Right lobe of liver (tissue), 6 donors: Measurements from ENCODE around the gene RNF212. TPM values are rescaled to one million over a fixed set of nuclear protein-coding genes. Genes with fewer than 3 reads are reported as not detected.
A peak's percentile ranks its signal among the peaks of the same experiment; 100 is the strongest.

Experiments used
- ATAC-seq, 4 donors: fragments of 200-7000 bp; cut with Tn5 transposase; one replicate each; pipeline ENCODE4 v1.9.1; 2020; ENCODE audit warnings: mild to moderate bottlenecking in 4 of 4, moderate library complexity in 4 of 4
- DNase-seq, 3 donors: peaks; one replicate each; pipeline ENCODE4 v3.0.0-alpha.2; 2020
- H3K27ac ChIP-seq, 3 donors: fragments of 200-600 bp; one replicate each; pipeline ENCODE4 v1.8.0; 2022
- H3K27me3 ChIP-seq, 2 donors: fragments of 200-600 bp; one replicate each; pipeline ENCODE4 v1.8.0; 2022
- H3K36me3 ChIP-seq, 4 donors: fragments of 200-600 bp; sonication (generic) in 1 of 4; one replicate each; pipeline versions ENCODE4 v1.5.1 to v1.8.0; 2017 to 2022; ENCODE audit warnings: control low read depth in 1 of 4
- H3K4me1 ChIP-seq, 4 donors: fragments of 200-600 bp; sonication (generic) in 1 of 4; one replicate each; pipeline versions ENCODE4 v1.5.1 to v1.8.0; 2017 to 2022; ENCODE audit warnings: control low read depth in 1 of 4
- H3K4me3 ChIP-seq, 3 donors: fragments of 200-600 bp; one replicate each; pipeline ENCODE4 v1.8.0; 2022
- H3K9me3 ChIP-seq, 4 donors: fragments of 200-600 bp; sonication (generic) in 1 of 4; one replicate each; pipeline versions ENCODE4 v1.5.1 to v1.8.0; 2017 to 2022; ENCODE audit warnings: control low read depth in 1 of 4
- POLR2A ChIP-seq: fragments of 450-650 bp; IDR thresholded peaks from one replicate; pipeline ENCODE4 v1.6.1; 2017; ENCODE audit warnings: antibody characterized with exemption, mild to moderate bottlenecking
- WGBS: methylation state at CpG from one replicate; pipeline ENCODE4 v1.1.6; 2018; ENCODE audit warnings: low coverage, low lambda C conversion rate; ENCODE audit not compliant: insufficient coverage; ENCODE audit errors: missing lambda C conversion rate; 5-methylcytosine and 5-hydroxymethylcytosine counted together
- intact Hi-C, 2 donors: fragments of 100-400 bp; cut with DNase I; formaldehyde crosslinking; loops; one replicate each; pipeline versions ENCODE4 v1.11.2 to v1.14.1; 2022
- total RNA-seq, 6 experiments: library from RNA; depleted of rRNA in 2 of 6; stranded (reverse); fragments of >200 nt in 2 of 6; fragmentation: NEBNext Ultra II Directional in 3 of 6; extraction: Animal tissue kit (Norgen Biotek cat#: 25700) in 3 of 6; gene quantifications; one replicate each; pipeline versions ENCODE4 v1.1.0 to v1.2.4, GENCODE V29; 2016 to 2023
- TF ChIP-seq, protein P1 (sequence below), 4 donors: fragments of 200-600 bp in 3 of 4; fragments of 450-650 bp in 1 of 4; IDR thresholded peaks; one replicate each; pipeline versions ENCODE4 v1.5.1 to v1.8.0; 2016 to 2022; ENCODE audit warnings: antibody characterized with exemption in 4 of 4, mild to moderate bottlenecking in 2 of 4
- donor health status: DM: no; HTN: yes; CAD: no.
- donor health status: DM: no; HTN: no; CAD: no.
- donor health status: DM: no; HTN: no; CAD: no.
- donor health status: DM: no; HTN: yes; CAD: no.
- donor health status: DM: no; HTN: yes; CAD: no.

The RNF212 gene
- total RNA-seq, 6 experiments from 2014 or later: 0.29 to 1.2 (median 0.50) TPM; not detected in 2

GRCh38 chr4:1115528-1116293, 2.3 kb upstream of the RNF212 start:
- Histone ChIP-seq H3K27me3 (no peaks in the 10 kb centered on the region), H3K36me3 (no peaks in the 10 kb centered on the region), H3K9me3 (no peaks in the 10 kb centered on the region), H3K4me3 (no peak overlapping the region), H3K27ac (no peak overlapping the region), H3K4me1 (peaks cover 0 to 7% (median 0%) of the 10 kb centered on the region in 4 donors)
- TF ChIP-seq, protein P1, sequence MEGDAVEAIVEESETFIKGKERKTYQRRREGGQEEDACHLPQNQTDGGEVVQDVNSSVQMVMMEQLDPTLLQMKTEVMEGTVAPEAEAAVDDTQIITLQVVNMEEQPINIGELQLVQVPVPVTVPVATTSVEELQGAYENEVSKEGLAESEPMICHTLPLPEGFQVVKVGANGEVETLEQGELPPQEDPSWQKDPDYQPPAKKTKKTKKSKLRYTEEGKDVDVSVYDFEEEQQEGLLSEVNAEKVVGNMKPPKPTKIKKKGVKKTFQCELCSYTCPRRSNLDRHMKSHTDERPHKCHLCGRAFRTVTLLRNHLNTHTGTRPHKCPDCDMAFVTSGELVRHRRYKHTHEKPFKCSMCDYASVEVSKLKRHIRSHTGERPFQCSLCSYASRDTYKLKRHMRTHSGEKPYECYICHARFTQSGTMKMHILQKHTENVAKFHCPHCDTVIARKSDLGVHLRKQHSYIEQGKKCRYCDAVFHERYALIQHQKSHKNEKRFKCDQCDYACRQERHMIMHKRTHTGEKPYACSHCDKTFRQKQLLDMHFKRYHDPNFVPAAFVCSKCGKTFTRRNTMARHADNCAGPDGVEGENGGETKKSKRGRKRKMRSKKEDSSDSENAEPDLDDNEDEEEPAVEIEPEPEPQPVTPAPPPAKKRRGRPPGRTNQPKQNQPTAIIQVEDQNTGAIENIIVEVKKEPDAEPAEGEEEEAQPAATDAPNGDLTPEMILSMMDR (IDR thresholded peaks at IDR 0.05): no peak
- TF ChIP-seq POLR2A: no peak
- ATAC-seq (peak; percentile 40 to 87 (median 65)), DNase-seq (no peak)
- 38% methylated on average over 8 of the region's 8 CpGs for WGBS
- intact Hi-C loops: no loop called here

DNA sequence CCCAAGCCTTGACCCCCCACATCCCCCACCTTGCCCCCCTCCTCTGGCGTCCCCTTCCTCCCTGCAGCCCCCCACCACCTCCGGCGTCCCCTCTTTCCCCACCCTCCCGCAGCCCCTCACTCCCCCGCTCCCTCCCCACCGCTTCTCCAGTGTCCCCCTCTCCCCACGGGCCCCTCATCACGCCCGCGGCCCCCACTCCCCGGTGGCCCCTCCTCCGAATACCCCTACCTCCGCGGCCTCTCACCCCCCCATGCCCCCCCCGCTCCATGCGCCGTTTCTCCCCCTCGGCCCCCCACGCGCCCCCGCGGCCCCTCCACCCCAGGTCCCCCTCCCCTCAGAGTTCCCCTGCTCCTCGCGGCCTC, 562 bp downstream of the RNF212 start:
- 63% methylated on average over 22 of the region's 24 CpGs for WGBS
- intact Hi-C loops: no loop called here
- Histone ChIP-seq H3K9me3 (no peaks in the 10 kb centered on the region), H3K4me3 (no peak overlapping the region), H3K27me3 (no peaks in the 10 kb centered on the region), H3K27ac (no peak overlapping the region), H3K4me1 (peaks cover 0 to 7% (median 0%) of the 10 kb centered on the region in 4 donors), H3K36me3 (no peaks in the 10 kb centered on the region)
- DNase-seq (no peak), ATAC-seq (no peak)
- TF ChIP-seq, protein P1 (IDR thresholded peaks at IDR 0.05): no peak
- TF ChIP-seq POLR2A: no peak

DNA sequence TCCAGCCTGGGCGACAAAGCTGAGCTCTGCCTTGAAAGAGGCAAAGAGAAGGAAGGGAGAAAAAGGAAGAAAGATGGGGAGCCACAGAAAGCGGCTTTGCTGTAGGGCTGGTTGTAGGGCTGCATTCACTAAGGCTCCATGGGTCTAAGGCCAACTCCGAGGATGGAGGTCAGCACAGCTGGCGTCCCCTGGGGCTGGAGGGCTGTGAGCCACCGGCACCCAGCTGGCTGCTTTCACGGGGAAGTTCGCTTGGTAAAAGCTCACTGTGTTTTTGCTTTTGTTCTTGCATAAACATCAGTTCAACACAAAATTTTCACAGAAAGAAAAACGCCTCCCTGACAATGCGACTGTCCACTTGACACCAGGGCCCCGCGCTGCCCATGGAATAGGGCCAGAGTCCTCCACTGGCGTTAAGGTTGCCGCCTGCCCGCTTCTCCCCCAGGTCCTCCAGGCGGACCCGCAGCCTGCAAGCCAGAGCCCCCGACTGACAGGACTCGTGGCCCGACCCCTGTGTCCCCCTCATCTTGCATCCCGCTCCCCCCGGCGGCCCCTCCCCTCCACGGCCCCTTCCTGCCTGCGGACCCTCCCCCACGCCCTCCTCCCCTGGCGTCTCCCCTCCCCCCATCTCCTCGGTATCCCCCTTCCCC, 1.1 kb downstream of the RNF212 start:
- Histone ChIP-seq H3K27ac (no peak overlapping the region), H3K4me3 (no peak overlapping the region), H3K9me3 (no peaks in the 10 kb centered on the region), H3K27me3 (no peaks in the 10 kb centered on the region), H3K4me1 (peaks cover 0 to 7% (median 0%) of the 10 kb centered on the region in 4 donors), H3K36me3 (no peaks in the 10 kb centered on the region)
- intact Hi-C loops: no loop called here
- DNase-seq (no peak), ATAC-seq (no peak)
- 71% methylated on average over 13 of the region's 27 CpGs for WGBS
- TF ChIP-seq, protein P1 (IDR thresholded peaks at IDR 0.05): no peak
- no peak for TF ChIP-seq POLR2A

DNA sequence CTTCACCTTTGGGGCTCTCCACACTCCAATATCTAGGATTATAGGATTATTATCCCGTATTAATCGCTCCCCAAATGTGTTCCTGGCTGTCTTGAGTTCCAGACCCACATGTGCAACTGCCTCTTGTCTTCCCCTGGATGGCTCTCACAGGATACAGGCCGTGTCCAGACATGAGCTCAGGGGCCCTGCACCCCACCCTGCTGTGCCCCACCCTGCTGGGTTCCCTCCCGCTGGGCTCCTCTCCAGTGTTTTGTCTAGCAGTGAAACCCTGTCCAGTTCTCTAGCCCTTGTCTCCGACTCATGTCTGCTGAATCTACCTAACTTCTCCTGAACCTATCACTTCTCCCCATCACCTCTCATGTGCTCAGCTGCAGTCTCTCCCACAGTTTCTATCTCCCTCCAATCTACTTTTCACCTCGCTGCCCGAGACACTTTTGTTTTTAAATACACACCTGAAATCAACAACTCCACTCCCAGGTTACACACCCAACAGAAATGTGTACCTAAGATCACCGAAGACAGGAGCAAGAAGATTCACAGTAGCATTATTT, 2.0 kb downstream of the RNF212 start:
- TF ChIP-seq POLR2A: no peak
- TF ChIP-seq, protein P1 (IDR thresholded peaks at IDR 0.05): no peak
- H3K36me3 ChIP-seq: no peaks in the 10 kb centered on the region
- ATAC-seq: no peak
- 68% methylated on average over 8 of the region's 8 CpGs for WGBS
- no peaks in the 10 kb centered on the region for H3K9me3 ChIP-seq
- no peak overlapping the region for H3K4me3 ChIP-seq
- H3K27ac ChIP-seq: no peak overlapping the region
- intact Hi-C loops: no loop called here
- peaks cover 0 to 6% (median 0%) of the 10 kb centered on the region in 4 donors for H3K4me1 ChIP-seq
- no peak for DNase-seq
- no peaks in the 10 kb centered on the region for H3K27me3 ChIP-seq
